ENCODE data around the gene DNAJC17. TPM values are rescaled to one million over a fixed set of nuclear protein-coding genes. Genes with fewer than 3 reads are reported as not detected.

The DNAJC17 gene
- polyA plus RNA-seq, 3 donors, result 15.7 to 31.6 (median 21.5) TPM

- H3K27ac Mint-ChIP-seq, result no peak overlapping the region
- H3K79me2 ChIP-seq (ENCODE audit: insufficient read depth, low read length), result no peaks in the 10 kb centered on the region
- H3K4me2 ChIP-seq (replicated peaks; ENCODE audit: extremely low read depth, low read length, poor library complexity, severe bottlenecking), result no peak overlapping the region
- no peaks in the 10 kb centered on the region for H3K4me1 ChIP-seq (ENCODE audit: control insufficient read depth in 1 of 2, insufficient read depth in 2 of 2, low read length in 2 of 2)
- no peak overlapping the region for H3K27ac ChIP-seq (ENCODE audit: low read depth in 1 of 2, low read length in 2 of 2)
- no peaks in the 10 kb centered on the region for H3K9me3 ChIP-seq (replicated peaks in 1 of 2; ENCODE audit: control insufficient read depth in 1 of 2, insufficient read depth in 1 of 2, low read length in 2 of 2)
- no peaks in the 10 kb centered on the region for H3K36me3 Mint-ChIP-seq
- H2AFZ ChIP-seq (ENCODE audit: insufficient read depth, low read depth, low read length, poor library complexity, severe bottlenecking), result no peak overlapping the region
- H3K4me3 Mint-ChIP-seq, result no peak overlapping the region
- no peaks in the 10 kb centered on the region for H3K36me3 ChIP-seq (replicated peaks in 1 of 2; ENCODE audit: control insufficient read depth in 1 of 2, insufficient read depth in 2 of 2, low read length in 2 of 2)
- H3K9me3 Mint-ChIP-seq, result peaks cover 0 to 3% (median 0%) of the 10 kb centered on the region in 7 donors
- H3K4me1 Mint-ChIP-seq, result no peaks in the 10 kb centered on the region
- intact Hi-C loops (cut with micrococcal nuclease), result no loop called here
- H3K27me3 Mint-ChIP-seq (ENCODE audit: low read depth in 3 of 3), result peaks cover 5 to 11% (median 6%) of the 10 kb centered on the region in 3 donors
- H3K9ac ChIP-seq (ENCODE audit: insufficient read depth, low read length, poor library complexity, severe bottlenecking), result no peak overlapping the region
- H4K20me1 ChIP-seq (ENCODE audit: insufficient read depth, low read length), result no peaks in the 10 kb centered on the region
- DNase-seq, result no peak
- no peaks in the 10 kb centered on the region for H3K27me3 ChIP-seq (ENCODE audit: control insufficient read depth in 2 of 2, insufficient read depth in 2 of 2, low read length in 2 of 2)
- no peak for TF ChIP-seq CTCF (IDR thresholded peaks at IDR 0.05)
- 100% methylated on average over 3 of the region's 5 CpGs for WGBS (ENCODE audit: insufficient coverage)
- H3K4me3 ChIP-seq (replicated peaks in 1 of 3; ENCODE audit: low read depth in 2 of 3, low read length in 3 of 3), result no peak overlapping the region
Observed at GRCh38 chr15:40825661-40826422, 18.6 kb upstream of the DNAJC17 start.

GRCh38 chr15:40823572-40824343, 16.5 kb upstream of the DNAJC17 start:
- Histone ChIP-seq H3K9me3 (replicated peaks in 1 of 2; ENCODE audit: control insufficient read depth in 1 of 2, insufficient read depth in 1 of 2, low read length in 2 of 2) (no peaks in the 10 kb centered on the region), H3K4me2 (replicated peaks; ENCODE audit: extremely low read depth, low read length, poor library complexity, severe bottlenecking) (no peak overlapping the region), H3K9ac (ENCODE audit: insufficient read depth, low read length, poor library complexity, severe bottlenecking) (no peak overlapping the region), H3K27me3 (ENCODE audit: control insufficient read depth in 2 of 2, insufficient read depth in 2 of 2, low read length in 2 of 2) (no peaks in the 10 kb centered on the region), H3K36me3 (replicated peaks in 1 of 2; ENCODE audit: control insufficient read depth in 1 of 2, insufficient read depth in 2 of 2, low read length in 2 of 2) (no peaks in the 10 kb centered on the region), H3K79me2 (ENCODE audit: insufficient read depth, low read length) (no peaks in the 10 kb centered on the region), H4K20me1 (ENCODE audit: insufficient read depth, low read length) (no peaks in the 10 kb centered on the region), H3K27ac (ENCODE audit: low read depth in 1 of 2, low read length in 2 of 2) (no peak overlapping the region), H2AFZ (ENCODE audit: insufficient read depth, low read depth, low read length, poor library complexity, severe bottlenecking) (no peak overlapping the region), H3K4me1 (ENCODE audit: control insufficient read depth in 1 of 2, insufficient read depth in 2 of 2, low read length in 2 of 2) (no peaks in the 10 kb centered on the region), H3K4me3 (replicated peaks in 1 of 3; ENCODE audit: low read depth in 2 of 3, low read length in 3 of 3) (no peak overlapping the region)
- Mint-ChIP-seq H3K27me3 (ENCODE audit: low read depth in 3 of 3) (peaks cover 5 to 11% (median 5%) of the 10 kb centered on the region in 3 donors), H3K9me3 (peaks cover 0 to 1% (median 0%) of the 10 kb centered on the region in 7 donors), H3K4me3 (no peak overlapping the region), H3K36me3 (no peaks in the 10 kb centered on the region), H3K27ac (no peak overlapping the region), H3K4me1 (no peaks in the 10 kb centered on the region)
- intact Hi-C loops (cut with micrococcal nuclease), result no loop called here
- DNase-seq, result no peak
- WGBS (ENCODE audit: insufficient coverage), result no CpG with 5 or more reads among the region's 1 CpG
- no peak for TF ChIP-seq CTCF (IDR thresholded peaks at IDR 0.05)

Measured in CD14-positive monocyte (primary cell).